GM12878 (cell line): ENCODE results near the gene DRC1. TPM values are rescaled to one million over a fixed set of nuclear protein-coding genes. Genes with fewer than 3 reads are reported as not detected.

ENCODE experiments used
- ATAC-seq: fragments of 200-7000 bp; cut with Tn5 transposase; 3 replicates; pipeline ENCODE4 v1.9.1; 2020; ENCODE audit warnings: mild to moderate bottlenecking, moderate library complexity
- BruUV-seq: library from RNA; stranded (reverse); fragments of 400-500 nt; replicated peaks from 2 replicates; lab custom pipeline; 2021; lab: Mats Ljungman, UMichigan
- CTCF ChIA-PET: fragments of 300-600 bp; sonication (Branson Sonifier 250); formaldehyde crosslinking; extraction: SDS; loops from one replicate; lab custom pipeline; 2021; ENCODE audit warnings: inconsistent platforms; lab: Yijun Ruan, JAX
- POLR2A ChIA-PET: fragments of 350-600 bp; formaldehyde crosslinking; extraction: SDS; loops from one replicate; lab custom pipeline; 2021; ENCODE audit warnings: inconsistent platforms; lab: Charles Lee
- RAD21 ChIA-PET: fragments of 300-600 bp; sonication (Branson Sonifier 250); formaldehyde crosslinking; loops from one replicate; lab custom pipeline; 2023; ENCODE audit warnings: antibody characterized with exemption; ENCODE audit not compliant: unreplicated experiment; lab: Charles Lee
- SMC1A ChIA-PET: fragments of 300-600 bp; sonication (Branson Sonifier 250); formaldehyde crosslinking; loops from one replicate; lab custom pipeline; 2023; ENCODE audit not compliant: unreplicated experiment, uncharacterized antibody; lab: Charles Lee
- DNase-seq: peaks from one replicate; pipeline ENCODE4 v3.0.0-alpha.2; 2011; ENCODE audit warnings: low read depth, low spot score
- FAIRE-seq: peaks from 3 replicates; lab custom pipeline; 2011; peaks lifted over from hg19 to GRCh38; lab: Jason Lieb, UNC
- H2AFZ ChIP-seq: 2 replicates; pipeline ENCODE4 v1.6.0; 2011; ENCODE audit warnings: low read depth, low read length, control low read depth; ENCODE audit not compliant: control insufficient read depth
- H3K27ac ChIP-seq: 2 replicates; pipeline ENCODE4 v1.5.1; 2011; ENCODE audit warnings: control low read depth; ENCODE audit not compliant: control insufficient read depth, insufficient read depth
- H3K27me3 ChIP-seq, 2 experiments: replicated peaks in 1 of 2; 2 replicates each; pipeline versions ENCODE4 v1.6.0 to v1.6.1; 2011; ENCODE audit warnings: low read length in 1 of 2; ENCODE audit not compliant: control insufficient read depth in 2 of 2, insufficient read depth in 2 of 2
- H3K36me3 ChIP-seq, 2 experiments: 2 replicates each; pipeline ENCODE4 v1.5.1; 2011; ENCODE audit warnings: low read length in 1 of 2; ENCODE audit not compliant: control insufficient read depth in 2 of 2, insufficient read depth in 2 of 2
- H3K4me1 ChIP-seq: 2 replicates; pipeline ENCODE4 v1.6.1; 2011; ENCODE audit warnings: mild to moderate bottlenecking, low read length, moderate library complexity, mixed read lengths; ENCODE audit not compliant: control insufficient read depth, insufficient read depth
- H3K4me2 ChIP-seq: 2 replicates; pipeline ENCODE4 v1.6.0; 2011; ENCODE audit warnings: control low read depth; ENCODE audit not compliant: control insufficient read depth, insufficient read depth
- H3K4me3 ChIP-seq: fragments of 200-600 bp; sonication (generic); 2 replicates; pipeline ENCODE4 v1.5.1; 2016
- H3K79me2 ChIP-seq: 2 replicates; pipeline ENCODE4 v1.6.0; 2011; ENCODE audit warnings: low read length; ENCODE audit not compliant: control insufficient read depth, insufficient read depth
- H3K9ac ChIP-seq: 2 replicates; pipeline ENCODE4 v1.8.0; 2011; ENCODE audit warnings: low read length, control low read depth, mixed read lengths; ENCODE audit not compliant: control insufficient read depth, insufficient read depth
- H3K9me3 ChIP-seq: replicated peaks from 3 replicates; pipeline ENCODE4 v1.5.1; 2011; ENCODE audit warnings: mild to moderate bottlenecking, low read length; ENCODE audit not compliant: control insufficient read depth, insufficient read depth
- H4K20me1 ChIP-seq: 2 replicates; pipeline ENCODE4 v1.6.0; 2011; ENCODE audit not compliant: control insufficient read depth, insufficient read depth
- FOS ChIP-seq: IDR thresholded peaks from 3 replicates; pipeline ENCODE4 v1.6.1; 2011; ENCODE audit warnings: borderline replicate concordance; ENCODE audit not compliant: insufficient read length; ENCODE audit errors: extremely low read depth
- HCFC1 ChIP-seq: fragments of 150-350 bp; IDR thresholded peaks from 2 replicates; pipeline ENCODE4 v1.6.1; 2014; ENCODE audit warnings: low read length
- IKZF2 ChIP-seq, 2 experiments: fragments of 450-650 bp; IDR thresholded peaks; 2 replicates each; pipeline ENCODE4 v1.6.1; 2017; ENCODE audit warnings: mild to moderate bottlenecking in 2 of 2, moderate library complexity in 2 of 2
- IRF4 ChIP-seq: IDR thresholded peaks from 2 replicates; pipeline ENCODE4 v1.6.1; 2011; ENCODE audit warnings: low read depth, low read length
- MEF2B ChIP-seq: fragments of 450-650 bp; IDR thresholded peaks from 2 replicates; pipeline ENCODE4 v1.6.1; 2018; ENCODE audit warnings: mild to moderate bottlenecking, moderate library complexity; ENCODE audit not compliant: partially characterized antibody, poor library complexity, severe bottlenecking
- NR2C2 ChIP-seq: IDR thresholded peaks from 2 replicates; pipeline ENCODE4 v1.6.1; 2011; ENCODE audit warnings: borderline replicate concordance, low read depth; ENCODE audit not compliant: control insufficient read depth, insufficient read length
- RAD21 ChIP-seq: IDR thresholded peaks from 2 replicates; pipeline ENCODE4 v1.6.1; 2011; ENCODE audit warnings: mild to moderate bottlenecking, low read depth, low read length, moderate library complexity; ENCODE audit not compliant: insufficient read depth
- RELA ChIP-seq: fragments of 450-650 bp; IDR thresholded peaks from 2 replicates; pipeline ENCODE4 v1.8.0; 2014; ENCODE audit warnings: borderline replicate concordance; ENCODE audit not compliant: partially characterized antibody
- RFX5 ChIP-seq: IDR thresholded peaks from 2 replicates; pipeline ENCODE4 v1.6.1; 2011; ENCODE audit warnings: low read depth, low read length, improper control_type of control experiment
- RUNX3 ChIP-seq: IDR thresholded peaks from 2 replicates; pipeline ENCODE4 v1.6.1; 2012; ENCODE audit warnings: low read length, inconsistent platforms
- SIX5 ChIP-seq: IDR thresholded peaks from 2 replicates; pipeline ENCODE4 v1.6.1; 2011; ENCODE audit warnings: mild to moderate bottlenecking, low read depth, low read length, moderate library complexity; ENCODE audit not compliant: severe bottlenecking
- SMC3 ChIP-seq: IDR thresholded peaks from 2 replicates; pipeline ENCODE4 v1.6.1; 2011; ENCODE audit warnings: low read length, improper control_type of control experiment, borderline replicate concordance
- SUPT20H ChIP-seq: IDR thresholded peaks from 2 replicates; pipeline ENCODE4 v1.6.1; 2011; ENCODE audit warnings: low read depth, mild to moderate bottlenecking, low read length, moderate library complexity, borderline replicate concordance; ENCODE audit not compliant: control insufficient read depth
- TARDBP ChIP-seq: IDR thresholded peaks from 2 replicates; pipeline ENCODE4 v1.6.1; 2016; ENCODE audit warnings: borderline replicate concordance
- TBL1XR1 ChIP-seq: IDR thresholded peaks from 2 replicates; pipeline ENCODE4 v1.6.1; 2012; ENCODE audit warnings: low read depth, low read length, improper control_type of control experiment
- TCF12 ChIP-seq: IDR thresholded peaks from 2 replicates; pipeline ENCODE4 v1.6.1; 2011; ENCODE audit warnings: low read depth, mild to moderate bottlenecking, low read length
- WRNIP1 ChIP-seq: IDR thresholded peaks from 2 replicates; pipeline ENCODE4 v1.6.1; 2011; ENCODE audit warnings: low read depth, low read length, improper control_type of control experiment, borderline replicate concordance
- ZNF622 ChIP-seq: fragments of 450-650 bp; IDR thresholded peaks from 2 replicates; pipeline ENCODE4 v1.6.1; 2017; ENCODE audit warnings: mild to moderate bottlenecking, inconsistent platforms
- WGBS: methylation state at CpG from one replicate; pipeline ENCODE4 v1.1.6; 2016; ENCODE audit warnings: low lambda C conversion rate; ENCODE audit not compliant: insufficient replicate concordance, insufficient coverage; ENCODE audit errors: missing lambda C conversion rate; 5-methylcytosine and 5-hydroxymethylcytosine counted together
- in situ Hi-C: fragments of 300-500 bp; cut with MboI; formaldehyde crosslinking; loops from 9 replicates; pipeline ENCODE4 v1.14.3; 2018; ENCODE audit warnings: mixed read lengths
- intact Hi-C: fragments of 100-400 bp; cut with micrococcal nuclease; formaldehyde crosslinking; loops from one replicate; pipeline ENCODE4 v1.14.2; 2022; ENCODE audit not compliant: unreplicated experiment
- polyA plus RNA-seq, 11 experiments: library from polyadenylated mRNA; depleted of rRNA in 4 of 11; unstranded in 6 of 11; stranded (reverse) in 5 of 11; fragments of >200 nt; fragmentation: Nextera tagmentation in 4 of 11; fragmentation: Illumina TruSeq in 1 of 11; extraction: Ambion mirVana in 4 of 11; extraction: Trizol in 1 of 11; gene quantifications; 1 replicate in 1 of 11; 2 replicates in 10 of 11; pipeline versions ENCODE4 v1.2.1 to v1.2.3, GENCODE V29; 2011 to 2016; ENCODE audit warnings: inconsistent platforms in 2 of 11, missing spikeins in 2 of 11, low read depth in 1 of 11
- total RNA-seq, 4 experiments: library from RNA; depleted of rRNA in 3 of 4; stranded (reverse); fragments of >200 nt in 3 of 4; fragmentation: Illumina TruSeq in 1 of 4; extraction: Trizol in 1 of 4; gene quantifications; 2 replicates each; pipeline versions ENCODE4 v1.2.1 to v1.2.3, GENCODE V29; 2013 to 2021
- TF ChIP-seq, protein P1 (sequence below): IDR thresholded peaks from 2 replicates; pipeline ENCODE4 v1.6.1; 2011; ENCODE audit warnings: low read depth, low read length, improper control_type of control experiment, borderline replicate concordance

The DRC1 gene
- total and polyA plus RNA-seq, 10 of the 15 experiments (the other 5 are each of a cell fraction or from before 2014, with no cell fraction given) = 0.03 TPM; not detected in 9

DNA sequence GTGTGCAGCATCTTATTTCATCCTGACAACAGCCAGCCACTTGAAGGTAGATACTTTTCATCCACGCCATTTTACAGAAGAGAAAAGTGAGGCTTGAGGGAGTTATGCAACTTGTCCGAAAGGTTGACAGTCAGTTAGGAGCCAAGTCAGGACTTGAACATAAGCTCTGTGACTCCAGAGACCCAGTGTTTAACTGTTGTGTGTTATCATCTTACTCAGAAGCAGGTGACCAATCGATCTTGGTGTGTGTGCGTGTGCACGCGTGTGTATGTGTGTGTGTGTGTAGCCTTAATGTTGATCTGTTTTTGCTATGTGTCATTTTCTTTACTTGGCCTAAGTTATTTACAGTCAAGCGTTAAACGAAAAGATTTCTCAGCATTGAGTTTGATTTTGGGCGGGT, 22.0 kb downstream of the DRC1 start:
- FAIRE-seq (no peak), ATAC-seq (no peak), DNase-seq (no peak)
- no peaks in the 10 kb centered on the region for H3K79me2 ChIP-seq
- ChIA-PET SMC1A (no interaction called here), RAD21 (no interaction called here), CTCF (interaction anchor here (1.0 kb wide), 1 partner anchor 14 kb away, joined by 3 read pairs; no protein-coding TSS in a partner anchor), POLR2A (no interaction called here)
- no peak overlapping the region for H2AFZ ChIP-seq
- no peaks in the 10 kb centered on the region for H3K9me3 ChIP-seq
- TF ChIP-seq RAD21 = no peak
- TF ChIP-seq SMC3 = no peak
- WGBS = 74% methylated on average over 9 of the region's 9 CpGs
- H3K9ac ChIP-seq = no peak overlapping the region
- no peaks in the 10 kb centered on the region for H3K36me3 ChIP-seq
- no peaks in the 10 kb centered on the region for H3K4me1 ChIP-seq
- no peak overlapping the region for H3K27ac ChIP-seq
- no peaks in the 10 kb centered on the region for H4K20me1 ChIP-seq
- H3K27me3 ChIP-seq = no peaks in the 10 kb centered on the region
- intact Hi-C loops = no loop called here
- in situ Hi-C loops = no loop called here
- no TSS peak for BruUV-seq
- H3K4me2 ChIP-seq = no peak overlapping the region
- no peak overlapping the region for H3K4me3 ChIP-seq

DNA sequence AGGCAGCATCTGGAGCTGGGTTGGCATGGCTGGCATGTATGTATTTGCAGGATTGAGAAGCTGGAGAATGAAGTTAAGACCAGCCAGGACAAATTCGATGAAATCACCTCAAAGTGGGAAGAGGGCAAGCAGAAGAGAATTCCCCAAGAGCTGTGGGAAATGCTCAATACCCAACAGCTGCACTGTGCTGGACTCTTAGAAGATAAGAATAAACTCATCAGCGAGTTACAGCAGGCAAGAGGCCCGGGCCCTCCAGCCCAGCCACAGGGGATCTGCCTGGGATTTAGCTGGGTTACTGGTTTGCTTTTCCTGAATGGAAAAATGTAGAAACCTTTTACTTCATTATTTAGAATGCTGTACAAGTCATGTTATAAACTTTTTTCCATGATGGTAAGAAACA, 22.5 kb downstream of the DRC1 start:
- no peak for TF ChIP-seq TCF12
- no peak for TF ChIP-seq SMC3
- TF ChIP-seq, protein P1, sequence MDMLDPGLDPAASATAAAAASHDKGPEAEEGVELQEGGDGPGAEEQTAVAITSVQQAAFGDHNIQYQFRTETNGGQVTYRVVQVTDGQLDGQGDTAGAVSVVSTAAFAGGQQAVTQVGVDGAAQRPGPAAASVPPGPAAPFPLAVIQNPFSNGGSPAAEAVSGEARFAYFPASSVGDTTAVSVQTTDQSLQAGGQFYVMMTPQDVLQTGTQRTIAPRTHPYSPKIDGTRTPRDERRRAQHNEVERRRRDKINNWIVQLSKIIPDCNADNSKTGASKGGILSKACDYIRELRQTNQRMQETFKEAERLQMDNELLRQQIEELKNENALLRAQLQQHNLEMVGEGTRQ = no peak
- no peak for TF ChIP-seq IKZF2 (IDR thresholded peaks at IDR 0.05)
- TF ChIP-seq MEF2B = no peak
- TF ChIP-seq NR2C2 = no peak
- no peak for TF ChIP-seq RELA
- TF ChIP-seq TARDBP = no peak
- no peak for TF ChIP-seq WRNIP1
- TF ChIP-seq RFX5 = no peak
- no peak for TF ChIP-seq HCFC1
- TF ChIP-seq FOS = no peak
- TF ChIP-seq RAD21 = no peak
- TF ChIP-seq SUPT20H = no peak
- TF ChIP-seq ZNF622 = no peak
- TF ChIP-seq TBL1XR1 = no peak
- TF ChIP-seq RUNX3 = no peak
- TF ChIP-seq IRF4 = no peak
- TF ChIP-seq SIX5 = no peak
- H3K4me3 ChIP-seq = no peak overlapping the region
- FAIRE-seq (no peak), ATAC-seq (no peak), DNase-seq (no peak)
- H3K27me3 ChIP-seq = no peaks in the 10 kb centered on the region
- no TSS peak for BruUV-seq
- H3K4me1 ChIP-seq = no peaks in the 10 kb centered on the region
- RAD21 ChIA-PET = no interaction called here
- no peak overlapping the region for H3K9ac ChIP-seq
- 53% methylated on average over 3 of the region's 3 CpGs for WGBS
- in situ Hi-C loops (no loop called here), intact Hi-C loops (no loop called here)
- no peak overlapping the region for H3K27ac ChIP-seq
- no peaks in the 10 kb centered on the region for H4K20me1 ChIP-seq
- no peak overlapping the region for H2AFZ ChIP-seq
- H3K36me3 ChIP-seq = no peaks in the 10 kb centered on the region
- CTCF ChIA-PET = interaction anchor here (1.0 kb wide), 1 partner anchor 14 kb away, joined by 3 read pairs; no protein-coding TSS in a partner anchor
- H3K9me3 ChIP-seq = no peaks in the 10 kb centered on the region
- SMC1A ChIA-PET = no interaction called here
- H3K4me2 ChIP-seq = no peak overlapping the region
- POLR2A ChIA-PET = no interaction called here
- H3K79me2 ChIP-seq = no peaks in the 10 kb centered on the region
